ENCODE results near the gene MID1.

MID1 gene, protein sequence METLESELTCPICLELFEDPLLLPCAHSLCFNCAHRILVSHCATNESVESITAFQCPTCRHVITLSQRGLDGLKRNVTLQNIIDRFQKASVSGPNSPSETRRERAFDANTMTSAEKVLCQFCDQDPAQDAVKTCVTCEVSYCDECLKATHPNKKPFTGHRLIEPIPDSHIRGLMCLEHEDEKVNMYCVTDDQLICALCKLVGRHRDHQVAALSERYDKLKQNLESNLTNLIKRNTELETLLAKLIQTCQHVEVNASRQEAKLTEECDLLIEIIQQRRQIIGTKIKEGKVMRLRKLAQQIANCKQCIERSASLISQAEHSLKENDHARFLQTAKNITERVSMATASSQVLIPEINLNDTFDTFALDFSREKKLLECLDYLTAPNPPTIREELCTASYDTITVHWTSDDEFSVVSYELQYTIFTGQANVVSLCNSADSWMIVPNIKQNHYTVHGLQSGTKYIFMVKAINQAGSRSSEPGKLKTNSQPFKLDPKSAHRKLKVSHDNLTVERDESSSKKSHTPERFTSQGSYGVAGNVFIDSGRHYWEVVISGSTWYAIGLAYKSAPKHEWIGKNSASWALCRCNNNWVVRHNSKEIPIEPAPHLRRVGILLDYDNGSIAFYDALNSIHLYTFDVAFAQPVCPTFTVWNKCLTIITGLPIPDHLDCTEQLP

DNA sequence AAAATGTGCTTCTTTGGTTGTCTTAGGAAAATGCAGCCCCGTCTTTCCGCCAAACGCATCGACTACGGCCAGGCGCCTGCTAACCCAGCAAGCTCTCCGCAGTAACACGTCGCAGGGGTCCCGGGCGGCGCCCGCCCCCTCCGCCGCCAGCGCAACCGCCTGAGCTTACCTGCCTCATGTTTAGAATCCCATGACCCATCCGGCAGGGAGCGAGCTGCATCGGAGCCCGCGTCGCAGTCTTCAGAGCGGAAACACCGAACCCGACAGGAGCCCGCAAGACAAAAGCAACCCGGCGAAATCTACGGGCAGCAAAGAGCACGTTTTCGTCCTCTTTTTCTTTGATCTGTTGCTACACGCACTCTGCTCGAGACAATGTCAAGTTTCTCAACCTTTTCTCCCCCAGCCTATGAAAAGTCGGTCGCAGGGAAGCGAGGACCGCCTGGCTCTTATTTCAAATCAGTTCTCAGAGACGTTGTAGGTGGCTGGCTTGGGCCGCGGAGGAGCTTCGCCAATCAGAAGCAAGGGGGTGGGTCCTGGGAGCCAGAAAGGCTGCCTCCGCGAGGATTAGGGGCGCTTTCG lies at the start of gene MID1:
Gene MID1 (minus strand): TSS at position 465 of the 579 bp plus-strand sequence. CDS start 53,038 bp downstream, outside the sequence.
- no peak for DNase-seq (ENCODE audit: low read depth in 2 of 2)

DNA sequence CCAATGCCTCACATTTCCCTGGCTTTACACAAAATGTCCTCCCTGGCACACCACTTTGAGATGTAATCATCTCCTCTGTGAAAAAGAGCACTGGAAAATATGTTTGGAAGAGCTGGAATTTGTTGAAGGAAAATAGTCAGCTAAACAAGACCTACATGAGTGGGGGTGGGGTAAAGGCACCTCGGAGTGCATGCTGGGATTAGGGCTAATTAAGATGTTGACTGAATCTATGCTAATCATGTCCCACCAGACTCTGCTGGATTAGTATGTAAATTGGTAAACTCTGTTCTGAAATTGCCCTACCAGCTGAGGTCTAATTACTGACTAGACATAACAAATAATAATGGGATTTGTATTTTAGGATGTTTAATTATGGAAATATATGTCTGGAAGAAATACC lies 46.8 kb upstream of the MID1 start:
- no peak for DNase-seq (ENCODE audit: low read depth in 2 of 2)

DNA sequence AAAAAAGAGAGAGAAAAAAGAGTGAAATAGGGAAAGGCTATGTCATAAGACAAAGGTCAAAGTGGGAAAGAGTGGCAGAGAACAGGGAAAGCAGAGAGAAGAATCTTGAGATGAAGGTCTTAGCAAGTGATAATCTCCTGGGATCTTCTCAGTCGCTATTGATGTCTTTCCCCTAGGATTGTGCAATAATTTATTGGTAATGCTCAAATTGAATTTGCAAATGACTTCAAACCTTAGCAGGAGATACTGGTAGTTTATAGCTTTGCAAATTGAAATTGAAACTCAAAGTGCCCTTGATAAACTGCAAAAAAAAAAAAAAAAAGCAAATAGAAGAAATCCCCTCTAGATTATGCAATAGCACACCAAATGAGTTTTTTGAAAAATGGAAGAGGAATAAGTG lies 45.7 kb upstream of the MID1 start:
- no peak for DNase-seq (ENCODE audit: low read depth in 2 of 2)

DNA sequence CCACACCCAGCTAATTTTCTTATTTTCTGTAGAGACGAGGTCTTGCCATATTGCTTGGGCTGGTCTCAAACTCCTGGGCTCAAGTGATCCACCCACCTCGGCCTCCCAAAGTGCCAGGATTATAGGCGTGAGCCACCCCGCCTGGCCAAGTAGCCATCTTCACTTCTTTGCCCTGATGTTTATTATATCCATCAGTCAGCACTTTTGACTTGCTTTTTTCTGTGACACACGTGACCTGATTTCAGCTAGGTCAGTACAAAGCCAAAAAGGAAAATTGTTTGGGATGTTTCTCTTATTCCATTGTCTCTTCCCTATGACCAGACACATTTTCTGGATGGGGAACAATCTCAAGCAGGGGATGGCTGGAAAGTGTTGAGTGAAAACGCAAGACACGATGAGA lies 45.3 kb upstream of the MID1 start:
- no peak for DNase-seq (ENCODE audit: low read depth in 2 of 2)

DNA sequence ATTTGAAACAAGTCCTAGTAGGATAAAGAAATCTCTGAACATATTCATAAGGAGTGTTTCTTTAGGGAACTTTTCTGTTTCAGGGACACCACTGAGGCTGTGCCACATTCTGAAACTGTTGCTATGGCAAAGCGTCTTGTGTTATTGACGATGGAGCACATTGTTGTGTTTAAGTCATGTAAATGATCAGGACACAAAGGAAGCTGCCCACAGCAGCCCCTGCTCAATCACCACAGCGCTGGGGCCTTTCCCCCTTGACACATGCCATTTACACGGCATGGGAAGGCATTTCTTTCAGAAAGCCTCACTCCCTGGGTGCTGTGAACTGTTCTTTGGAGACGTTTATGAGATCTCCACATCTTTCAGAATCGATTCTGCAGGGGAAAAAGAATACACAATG lies 39.8 kb upstream of the MID1 start:
- no peak for DNase-seq (ENCODE audit: low read depth in 2 of 2)

DNA sequence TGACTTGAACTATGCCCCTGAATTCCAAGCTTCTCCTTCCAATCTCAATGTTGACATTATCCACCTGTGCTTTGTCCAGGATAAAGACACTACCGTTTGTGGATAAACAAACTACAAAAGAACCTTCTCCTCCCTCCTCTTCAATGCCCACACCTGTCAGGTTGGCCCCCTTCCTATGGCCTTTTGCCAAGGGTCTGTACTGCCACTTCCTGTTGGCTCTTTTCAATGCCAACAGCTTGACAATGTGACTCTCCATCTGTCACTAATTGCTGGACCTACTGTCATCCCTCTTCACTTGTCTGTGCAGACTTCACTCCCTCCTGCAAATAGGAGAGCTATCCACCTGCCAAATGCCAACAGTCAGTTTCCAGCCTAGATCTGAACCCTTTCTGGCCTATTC lies 35.8 kb upstream of the MID1 start:
- no peak for DNase-seq (ENCODE audit: low read depth in 2 of 2)

DNA sequence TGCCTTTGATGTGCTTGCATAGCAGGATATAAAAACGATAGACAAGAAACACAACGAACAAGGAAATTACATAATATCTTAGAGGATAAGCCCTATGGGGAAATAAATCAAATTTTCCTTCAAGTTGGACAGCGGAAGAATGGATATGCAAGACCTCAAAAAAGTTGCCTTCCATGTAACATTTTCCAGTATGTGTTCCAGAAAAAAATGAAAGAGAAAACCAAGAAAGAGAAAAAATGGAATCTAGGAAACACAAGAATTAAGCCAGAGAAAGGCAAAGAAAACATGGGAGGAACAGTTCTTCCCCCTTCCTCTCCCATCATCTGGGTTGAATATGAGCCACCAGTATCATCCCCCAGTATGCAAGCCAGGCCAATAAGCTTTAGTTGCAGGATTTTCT lies 34.6 kb upstream of the MID1 start:
- no peak for DNase-seq (ENCODE audit: low read depth in 2 of 2)

DNA sequence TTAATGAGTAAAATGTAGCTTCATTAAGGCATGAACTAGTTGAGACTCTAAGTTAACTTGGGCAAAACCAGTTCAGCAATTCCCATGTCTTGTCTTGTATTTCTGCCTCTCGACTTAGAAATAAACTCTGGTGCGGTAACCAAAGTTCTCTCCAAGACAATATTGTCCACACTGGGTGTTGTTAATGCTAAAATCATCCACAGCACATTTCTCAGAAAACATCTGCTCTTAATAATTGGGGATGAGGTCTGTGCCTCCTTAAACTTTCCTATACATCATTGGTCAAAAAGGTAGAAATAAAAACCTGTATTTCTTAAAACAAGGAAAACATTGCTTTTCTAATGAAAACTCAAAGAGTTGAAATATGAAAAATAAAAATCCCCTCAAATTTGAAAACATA lies 32.9 kb upstream of the MID1 start:
- no peak for DNase-seq (ENCODE audit: low read depth in 2 of 2)

DNA sequence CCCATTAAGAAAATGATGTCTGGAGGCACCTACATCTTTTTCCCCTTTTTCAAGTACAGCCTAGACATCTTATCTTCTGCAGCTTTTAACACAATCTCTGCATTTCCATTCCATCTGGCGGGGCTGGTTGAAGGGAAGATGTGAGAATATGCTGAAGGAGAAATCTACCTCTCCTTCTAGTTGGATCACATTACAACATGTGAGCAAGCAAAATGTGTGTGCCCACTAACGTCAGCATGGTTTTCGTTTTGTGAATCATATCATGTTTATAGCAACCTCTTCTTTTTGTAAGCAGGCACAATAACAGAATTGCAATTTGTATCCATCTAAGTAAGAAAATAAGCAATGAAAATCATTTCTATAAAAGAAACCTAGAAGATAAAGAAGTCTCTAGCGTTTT lies 28.9 kb upstream of the MID1 start:
- DNase-seq (ENCODE audit: low read depth in 2 of 2): no peak

DNA sequence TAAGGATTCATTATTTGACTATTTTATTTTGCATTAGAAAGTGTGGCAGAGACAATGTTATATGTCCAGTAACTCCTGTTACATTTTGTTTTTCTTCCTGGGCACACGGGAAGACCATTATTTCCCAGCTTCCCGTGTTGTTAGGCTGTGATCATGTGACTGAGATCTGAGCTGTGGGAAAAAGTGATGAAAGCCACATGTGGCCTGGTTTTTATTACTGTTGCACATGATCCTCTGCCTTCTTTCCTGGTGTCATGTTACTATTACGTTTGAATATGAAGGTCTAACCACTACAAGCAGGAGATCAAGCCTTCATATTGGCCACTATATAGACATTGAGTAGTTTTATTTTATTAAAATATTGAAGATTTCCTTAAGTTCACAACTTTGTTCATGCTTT lies 28.2 kb upstream of the MID1 start:
- no peak for DNase-seq (ENCODE audit: low read depth in 2 of 2)

DNA sequence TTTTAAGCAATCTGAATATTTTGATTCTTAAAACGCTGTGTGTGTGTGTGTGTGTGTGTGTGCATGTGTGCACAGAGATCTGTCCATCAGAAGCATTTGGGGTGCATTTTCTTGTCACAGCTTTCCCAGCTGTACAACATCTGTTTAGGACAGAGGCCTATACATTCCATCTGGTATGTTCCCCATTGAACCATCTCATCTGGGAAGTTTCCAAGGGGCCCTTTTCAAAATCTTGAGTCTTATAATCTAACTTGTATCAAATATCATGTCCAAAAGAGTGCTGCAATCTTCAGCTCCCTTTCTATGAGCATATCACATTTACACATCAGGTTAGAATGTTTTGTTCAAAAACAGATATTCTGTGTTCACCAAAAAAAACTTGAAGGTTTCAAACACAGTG lies 16.5 kb upstream of the MID1 start:
- DNase-seq (ENCODE audit: low read depth in 2 of 2): no peak

DNA sequence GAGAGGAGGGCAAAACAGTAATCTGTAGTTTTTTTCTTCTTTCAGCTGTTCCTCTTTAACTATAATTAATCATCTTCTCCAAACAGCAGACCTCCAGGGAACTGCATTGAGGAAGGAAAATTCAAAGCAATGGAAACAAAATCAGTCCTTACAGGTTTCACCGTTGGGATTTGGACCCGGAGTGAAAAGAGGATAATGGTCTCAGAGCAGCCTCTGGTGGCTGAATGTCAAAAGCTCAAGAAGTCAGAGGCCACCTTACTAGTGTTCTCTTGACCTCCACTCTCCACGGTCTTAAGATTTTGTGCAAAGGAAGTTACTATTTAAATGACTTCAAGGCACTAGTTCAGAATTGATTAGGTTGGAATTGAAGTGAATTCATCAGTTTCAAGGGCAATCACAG lies 16.0 kb upstream of the MID1 start:
- DNase-seq (ENCODE audit: low read depth in 2 of 2): no peak

DNA sequence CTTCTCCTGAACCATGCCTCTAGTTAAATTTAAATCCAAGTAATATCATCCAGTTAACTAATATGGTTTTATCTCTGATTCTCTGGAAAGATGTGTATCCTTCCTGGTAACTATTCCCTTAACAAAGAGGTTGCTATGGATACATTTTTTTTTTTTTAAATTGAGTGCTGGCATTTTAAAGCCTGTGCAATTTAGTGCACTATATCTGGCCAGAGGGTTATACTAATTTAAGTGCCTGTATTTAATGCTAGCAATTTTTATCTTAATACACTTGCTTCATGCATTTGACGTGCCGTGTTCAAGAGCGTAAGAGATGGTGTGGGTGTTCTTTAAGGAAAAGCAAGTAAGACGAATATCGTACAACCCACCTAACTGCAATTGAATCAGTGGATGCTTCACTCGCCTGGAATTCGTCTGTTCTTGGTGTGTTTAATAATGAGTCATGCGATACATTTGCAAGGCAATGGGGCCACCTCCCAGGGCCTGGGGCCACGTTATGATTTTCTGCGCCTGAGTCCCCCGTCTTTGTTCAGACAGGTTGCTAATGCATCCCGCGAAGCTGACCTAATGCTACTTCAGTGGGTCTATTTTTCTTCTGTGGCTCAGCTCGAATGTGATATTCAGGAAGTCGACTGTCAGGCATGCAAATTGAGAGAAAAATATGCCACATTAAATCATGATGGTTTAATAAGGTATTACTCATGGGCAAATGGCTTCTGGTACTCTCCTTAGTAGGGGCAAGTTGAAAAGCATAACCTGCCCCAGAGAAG lies 14.2 kb upstream of the MID1 start:
- DNase-seq (ENCODE audit: low read depth in 2 of 2): no peak

DNA sequence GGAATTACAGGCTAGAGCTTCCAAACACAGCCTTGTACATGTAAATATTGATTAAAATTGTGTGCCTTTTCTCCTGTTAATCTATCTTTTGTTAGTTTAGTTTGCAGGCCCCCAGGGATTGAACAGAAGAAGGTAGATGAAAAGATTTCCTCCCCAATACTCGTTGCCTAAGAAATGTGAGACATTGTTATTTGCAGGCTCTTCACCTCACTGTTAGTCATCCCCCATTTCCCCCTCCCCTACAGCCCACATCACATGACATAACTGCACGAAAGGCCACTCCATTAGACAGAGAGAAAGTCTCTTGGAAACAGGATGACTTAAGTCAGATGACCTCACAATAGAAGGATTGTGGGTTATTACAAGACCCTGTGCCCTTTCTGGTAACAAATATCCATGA lies 13.3 kb upstream of the MID1 start:
- no peak for DNase-seq (ENCODE audit: low read depth in 2 of 2)

DNA sequence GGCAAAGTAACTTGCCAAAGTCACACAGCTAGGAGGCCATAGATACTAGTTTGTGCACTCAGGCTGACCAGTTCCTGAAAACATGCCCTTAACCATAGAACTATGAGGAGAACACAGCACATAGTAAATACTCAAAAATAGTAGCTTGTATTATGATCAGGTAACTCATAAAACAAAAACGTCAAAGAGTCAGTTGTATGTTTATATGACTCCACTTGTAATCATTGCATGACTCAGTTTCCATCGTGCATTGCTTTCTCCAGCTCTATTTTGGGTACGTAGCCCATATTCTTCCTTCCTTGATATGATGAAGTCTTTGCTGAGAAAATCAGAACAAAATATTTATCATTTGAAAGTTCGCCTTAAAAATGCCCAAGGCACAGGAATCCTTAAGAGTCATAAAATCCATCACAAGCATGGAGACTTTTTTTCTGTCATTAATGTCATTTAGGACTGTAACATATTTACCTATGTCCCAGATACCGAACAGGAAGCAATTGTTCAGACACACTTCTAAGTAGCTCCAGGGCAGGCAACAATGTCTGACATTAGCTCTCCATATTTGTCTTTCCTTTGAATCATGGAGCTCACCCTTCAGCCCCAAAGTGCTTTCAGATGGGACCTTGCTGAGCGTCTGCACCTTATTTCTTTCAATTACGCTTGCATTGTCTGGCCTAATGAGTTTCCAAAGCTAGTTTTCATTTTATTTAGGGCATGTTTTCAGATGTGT lies 11.2 kb upstream of the MID1 start:
- DNase-seq (ENCODE audit: low read depth in 2 of 2): no peak

DNA sequence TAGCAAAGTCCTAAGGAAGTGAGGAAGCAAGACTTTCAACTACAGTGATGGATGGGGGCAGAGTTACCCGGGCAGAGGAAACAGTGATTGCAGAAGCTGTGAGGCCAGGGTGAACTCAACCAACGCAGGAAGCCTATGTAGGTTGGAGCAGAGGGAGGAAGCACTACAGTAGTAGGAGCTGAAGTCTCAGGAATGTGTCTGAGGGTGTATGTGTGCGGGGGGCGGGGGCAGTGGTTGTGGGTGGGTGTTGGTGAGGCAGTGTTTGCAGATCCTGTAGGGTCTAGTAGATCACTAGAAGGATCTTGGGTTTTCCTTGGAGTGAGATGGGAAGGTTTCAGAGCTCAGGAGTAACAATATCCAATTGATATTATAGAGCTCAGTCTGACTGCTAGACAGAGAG lies 9.9 kb upstream of the MID1 start:
- no peak for DNase-seq (ENCODE audit: low read depth in 2 of 2)

DNA sequence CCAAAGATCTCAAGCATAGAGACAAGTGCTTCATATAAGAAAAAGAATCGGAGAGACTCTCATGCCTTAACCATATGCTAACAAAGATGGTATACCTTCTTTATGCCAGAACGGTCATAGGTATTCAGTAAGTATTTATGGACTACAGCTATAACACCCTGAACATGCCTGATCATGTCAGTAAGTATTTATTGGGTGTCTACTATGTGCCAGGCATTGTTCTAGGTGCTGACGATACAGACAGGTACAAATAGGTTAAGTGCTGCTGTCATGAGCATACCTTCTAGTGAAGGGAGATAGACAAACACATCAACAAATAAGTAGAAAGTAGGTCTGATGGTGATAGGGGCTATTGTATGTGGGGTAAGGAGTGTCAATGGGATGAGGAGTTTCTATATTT lies 9.5 kb upstream of the MID1 start:
- DNase-seq (ENCODE audit: low read depth in 2 of 2): no peak

DNA sequence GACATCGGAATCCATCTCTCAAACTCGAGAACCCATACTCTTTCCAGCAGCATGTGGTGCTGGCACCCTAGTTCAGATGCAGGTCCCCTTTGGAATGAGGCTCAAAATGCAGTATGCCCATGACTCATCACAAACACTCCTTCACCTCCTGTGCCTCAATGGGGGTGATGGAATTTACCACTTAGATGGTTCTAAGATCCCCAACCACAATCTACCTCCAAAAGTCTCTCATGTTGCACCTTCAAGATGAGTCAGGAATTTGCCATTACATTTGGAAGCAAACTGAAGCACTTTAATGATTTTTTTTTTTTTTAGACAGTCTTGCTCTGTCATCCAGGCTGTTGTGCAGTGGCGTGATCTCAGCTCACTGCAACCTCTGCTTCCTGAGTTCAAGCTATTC lies 8.5 kb upstream of the MID1 start:
- no peak for DNase-seq (ENCODE audit: low read depth in 2 of 2)

DNA sequence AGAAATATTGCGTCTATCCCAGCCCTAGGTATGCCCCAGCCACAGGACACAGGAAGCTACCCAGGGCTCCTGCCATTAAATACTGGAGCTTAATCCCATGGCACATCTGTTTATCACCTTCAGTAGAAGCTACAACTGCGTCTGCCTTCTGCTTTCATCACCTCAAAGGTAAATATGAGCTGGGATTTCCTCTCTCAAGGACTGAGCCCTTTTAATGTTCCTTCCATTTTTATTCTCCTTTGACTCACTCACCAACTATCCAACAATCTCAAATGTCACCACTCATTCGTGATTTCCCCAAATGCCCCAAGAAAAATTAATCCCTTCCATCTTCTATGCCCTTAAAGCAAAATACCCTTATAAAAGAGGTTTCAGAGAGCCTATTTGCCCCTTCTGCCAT lies 1.8 kb upstream of the MID1 start:
- no peak for DNase-seq (ENCODE audit: low read depth in 2 of 2)

DNA sequence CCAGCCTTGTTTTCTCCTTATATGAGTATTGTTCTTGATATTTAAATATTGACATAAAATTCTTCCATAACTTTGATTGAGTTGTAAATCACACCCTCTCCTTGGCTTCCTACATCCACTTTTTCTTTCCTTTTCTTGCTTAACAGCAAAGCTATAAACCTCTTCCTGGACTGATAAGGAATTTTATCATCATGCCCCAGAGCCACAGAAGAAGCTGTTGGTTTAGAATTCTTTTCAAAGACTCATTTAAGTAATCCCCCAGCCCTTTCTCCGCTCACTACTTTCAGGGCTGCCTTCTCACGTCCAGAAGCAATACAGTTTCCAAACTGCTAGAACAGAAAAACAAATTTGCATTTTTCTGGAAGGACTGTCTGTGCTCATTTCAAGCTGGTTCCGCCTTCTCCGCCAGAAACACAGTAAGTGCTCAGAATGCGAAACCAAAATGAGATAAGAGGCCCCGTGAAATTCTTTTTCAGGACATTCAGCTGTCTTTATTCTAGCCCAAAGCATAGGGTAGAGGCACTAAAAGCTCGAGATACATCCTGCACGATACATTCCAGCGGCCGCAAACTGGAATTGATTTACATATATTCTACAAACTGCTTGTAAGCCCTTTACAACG lies 849 bp downstream of the MID1 start:
- no peak for DNase-seq (ENCODE audit: low read depth in 2 of 2)

DNA sequence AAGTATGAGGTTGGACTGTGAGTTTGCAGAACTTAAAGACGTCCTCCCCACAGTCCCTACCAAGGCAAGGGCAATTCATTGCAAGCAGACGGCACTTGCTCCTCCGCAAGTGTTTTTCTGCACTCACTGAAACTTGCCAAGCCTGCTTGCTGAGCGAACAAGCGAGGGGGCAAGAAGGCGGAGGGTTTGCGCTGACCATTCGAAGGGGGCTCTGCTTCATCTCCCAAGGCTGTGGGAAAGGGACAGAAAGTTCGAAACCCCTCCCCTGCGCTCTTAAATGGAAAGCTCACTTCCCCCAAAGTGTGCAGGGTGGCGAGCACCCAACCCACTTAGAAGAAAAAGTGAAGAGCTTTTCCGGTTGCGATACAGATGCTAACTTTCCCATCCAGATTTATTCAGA lies 1.4 kb downstream of the MID1 start:
- no peak for DNase-seq (ENCODE audit: low read depth in 2 of 2)
